Lung (tissue), 12 donors: ENCODE results near the gene CFAP251. TPM values are rescaled to one million over a fixed set of nuclear protein-coding genes. Genes with fewer than 3 reads are reported as not detected.

ENCODE experiments used
- ATAC-seq: fragments of 200-7000 bp; cut with Tn5 transposase; one replicate; pipeline ENCODE4 v1.9.1; 2020; ENCODE audit warnings: moderate number of reproducible peaks; ENCODE audit not compliant: insufficient read depth, low FRiP score
- DNase-seq, 3 donors: peaks; one replicate each; pipeline ENCODE4 v3.0.0-alpha.2; 2013 to 2017
- H3K27ac ChIP-seq, 2 donors: one replicate each; pipeline ENCODE4 v1.5.1; 2013; ENCODE audit warnings: mild to moderate bottlenecking in 2 of 2, moderate library complexity in 2 of 2, control low read depth in 1 of 2, inconsistent platforms in 1 of 2, low read depth in 1 of 2, low read length in 1 of 2
- H3K27me3 ChIP-seq, 3 donors: one replicate each; pipeline ENCODE4 v1.5.1; 2013; ENCODE audit warnings: low read length in 2 of 3; ENCODE audit not compliant: control insufficient read depth in 3 of 3, insufficient read depth in 3 of 3
- H3K36me3 ChIP-seq, 4 donors: one replicate each; pipeline ENCODE4 v1.5.1; 2013; ENCODE audit warnings: low read length in 4 of 4, mild to moderate bottlenecking in 1 of 4, moderate library complexity in 1 of 4; ENCODE audit not compliant: control insufficient read depth in 4 of 4, insufficient read depth in 4 of 4
- H3K4me1 ChIP-seq, 5 donors: one replicate each; pipeline ENCODE4 v1.5.1; 2013; ENCODE audit warnings: low read length in 5 of 5, mild to moderate bottlenecking in 2 of 5, moderate library complexity in 1 of 5; ENCODE audit not compliant: control insufficient read depth in 5 of 5, insufficient read depth in 5 of 5
- H3K4me3 ChIP-seq: one replicate; pipeline ENCODE4 v1.5.1; 2013; ENCODE audit warnings: mild to moderate bottlenecking, control low read depth, moderate library complexity
- H3K9ac ChIP-seq, 2 donors: one replicate each; pipeline ENCODE4 v1.5.1; 2013; ENCODE audit warnings: low read length in 2 of 2, control low read depth in 1 of 2; ENCODE audit not compliant: insufficient read depth in 1 of 2
- H3K9me3 ChIP-seq, 4 donors: one replicate each; pipeline ENCODE4 v1.5.1; 2013; ENCODE audit warnings: low read length in 3 of 4, mild to moderate bottlenecking in 1 of 4, moderate library complexity in 1 of 4; ENCODE audit not compliant: control insufficient read depth in 4 of 4, insufficient read depth in 3 of 4
- WGBS, 2 donors: extraction: QIAGEN DNeasy Blood & Tissue Kit; methylation state at CpG; one replicate each; pipeline ENCODE4 v1.1.7; 2013; 5-methylcytosine and 5-hydroxymethylcytosine counted together
- polyA plus RNA-seq, 2 donors: library from polyadenylated mRNA; stranded (reverse); fragments of 200-250 nt; gene quantifications; one replicate each; pipeline ENCODE4 v1.2.1, GENCODE V29; 2013
- total RNA-seq, 2 donors: library from RNA; depleted of rRNA in 1 of 2; stranded (reverse); fragments of >200 nt in 1 of 2; gene quantifications; one replicate each; pipeline ENCODE4 v1.2.1, GENCODE V29; 2014 to 2021
- TF ChIP-seq, protein P1 (sequence below): IDR thresholded peaks from 2 replicates; pipeline ENCODE4 v1.5.1; 2012; ENCODE audit warnings: mild to moderate bottlenecking; ENCODE audit errors: control extremely low read depth, extremely low read depth
- donor health status: control.
- donor health status: control.
- donor health status: Bipolar disorder and iron deficiency.
- donor health status: healthy.
- donor health status: DM: yes; HTN: yes; CAD: no.

Gene CFAP251
- total and polyA plus RNA-seq, 4 donors = 6.9 to 35.4 (median 15.6) TPM

GRCh38 chr12:122012184-122012583 lies 93.8 kb downstream of the CFAP251 start:
- DNase-seq (no peak), ATAC-seq (no peak)
- Histone ChIP-seq H3K9me3 (no peaks in the 10 kb centered on the region), H3K9ac (no peak overlapping the region), H3K27ac (no peak overlapping the region), H3K36me3 (no peaks in the 10 kb centered on the region), H3K4me3 (no peak overlapping the region), H3K4me1 (no peaks in the 10 kb centered on the region), H3K27me3 (no peaks in the 10 kb centered on the region)
- 82 to 84% methylated on average over 6 of the region's 6 CpGs for WGBS, 2 donors
- TF ChIP-seq, protein P1, sequence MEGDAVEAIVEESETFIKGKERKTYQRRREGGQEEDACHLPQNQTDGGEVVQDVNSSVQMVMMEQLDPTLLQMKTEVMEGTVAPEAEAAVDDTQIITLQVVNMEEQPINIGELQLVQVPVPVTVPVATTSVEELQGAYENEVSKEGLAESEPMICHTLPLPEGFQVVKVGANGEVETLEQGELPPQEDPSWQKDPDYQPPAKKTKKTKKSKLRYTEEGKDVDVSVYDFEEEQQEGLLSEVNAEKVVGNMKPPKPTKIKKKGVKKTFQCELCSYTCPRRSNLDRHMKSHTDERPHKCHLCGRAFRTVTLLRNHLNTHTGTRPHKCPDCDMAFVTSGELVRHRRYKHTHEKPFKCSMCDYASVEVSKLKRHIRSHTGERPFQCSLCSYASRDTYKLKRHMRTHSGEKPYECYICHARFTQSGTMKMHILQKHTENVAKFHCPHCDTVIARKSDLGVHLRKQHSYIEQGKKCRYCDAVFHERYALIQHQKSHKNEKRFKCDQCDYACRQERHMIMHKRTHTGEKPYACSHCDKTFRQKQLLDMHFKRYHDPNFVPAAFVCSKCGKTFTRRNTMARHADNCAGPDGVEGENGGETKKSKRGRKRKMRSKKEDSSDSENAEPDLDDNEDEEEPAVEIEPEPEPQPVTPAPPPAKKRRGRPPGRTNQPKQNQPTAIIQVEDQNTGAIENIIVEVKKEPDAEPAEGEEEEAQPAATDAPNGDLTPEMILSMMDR = no peak

- Histone ChIP-seq H3K4me1 (no peaks in the 10 kb centered on the region), H3K36me3 (no peaks in the 10 kb centered on the region), H3K4me3 (no peak overlapping the region), H3K27ac (no peak overlapping the region), H3K9me3 (peaks cover 0 to 2% (median 0%) of the 10 kb centered on the region in 4 donors), H3K9ac (no peak overlapping the region), H3K27me3 (no peaks in the 10 kb centered on the region)
- ATAC-seq (no peak), DNase-seq (no peak)
- TF ChIP-seq, protein P1 = no peak
- whole genome bisulfite sequencing, 2 donors = 61 to 84% methylated on average over 4 of the region's 4 CpGs
Observed at GRCh38 chr12:122013136-122013535, 94.7 kb downstream of the CFAP251 start.

GRCh38 chr12:122013791-122014590 lies 95.6 kb downstream of the CFAP251 start:
- H3K4me3 ChIP-seq = no peak overlapping the region
- 83 to 91% methylated on average over 19 of the region's 19 CpGs for WGBS, 2 donors

More at GRCh38 chr12:122013791-122014590, 95.6 kb downstream of the CFAP251 start:
- TF ChIP-seq, protein P1 = no peak
- no peaks in the 10 kb centered on the region for H3K36me3 ChIP-seq
- no peak for DNase-seq
- peaks cover 0 to 4% (median 0%) of the 10 kb centered on the region in 4 donors for H3K9me3 ChIP-seq
- no peak for ATAC-seq
- H3K27me3 ChIP-seq = no peaks in the 10 kb centered on the region
- no peak overlapping the region for H3K9ac ChIP-seq
- H3K4me1 ChIP-seq = no peaks in the 10 kb centered on the region
- H3K27ac ChIP-seq = no peak overlapping the region
